GM12873 (cell line): ENCODE results near the gene TXNDC16.

Source experiments
- TF ChIP-seq, protein P1 (sequence below): IDR thresholded peaks from 2 replicates; pipeline ENCODE4 v1.5.1; 2012; ENCODE audit warnings: low read depth, mild to moderate bottlenecking, moderate library complexity, low read length, control low read depth; ENCODE audit not compliant: insufficient read depth; ENCODE audit errors: missing control alignments

The TXNDC16 gene

DNA sequence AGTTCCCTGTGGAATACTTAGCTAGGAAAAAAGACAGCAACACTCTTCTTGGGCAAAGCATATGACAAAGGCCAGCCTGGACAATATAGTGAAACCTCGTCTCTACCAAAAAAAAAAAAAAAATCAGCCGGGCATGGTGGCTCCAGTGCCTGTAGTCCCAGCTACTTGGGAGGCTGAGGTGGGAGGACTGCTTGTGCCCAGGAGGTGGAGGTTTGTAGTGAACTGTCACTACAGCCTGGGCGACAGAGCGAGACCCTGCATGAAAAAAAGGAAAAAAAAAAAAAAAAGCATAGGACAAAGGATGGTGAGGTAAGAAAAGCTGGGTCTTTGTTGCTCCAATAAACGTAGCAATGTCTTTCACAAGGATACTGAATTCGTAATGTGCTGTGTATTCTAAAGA lies 1.1 kb downstream of the TXNDC16 start:
- TF ChIP-seq, protein P1, sequence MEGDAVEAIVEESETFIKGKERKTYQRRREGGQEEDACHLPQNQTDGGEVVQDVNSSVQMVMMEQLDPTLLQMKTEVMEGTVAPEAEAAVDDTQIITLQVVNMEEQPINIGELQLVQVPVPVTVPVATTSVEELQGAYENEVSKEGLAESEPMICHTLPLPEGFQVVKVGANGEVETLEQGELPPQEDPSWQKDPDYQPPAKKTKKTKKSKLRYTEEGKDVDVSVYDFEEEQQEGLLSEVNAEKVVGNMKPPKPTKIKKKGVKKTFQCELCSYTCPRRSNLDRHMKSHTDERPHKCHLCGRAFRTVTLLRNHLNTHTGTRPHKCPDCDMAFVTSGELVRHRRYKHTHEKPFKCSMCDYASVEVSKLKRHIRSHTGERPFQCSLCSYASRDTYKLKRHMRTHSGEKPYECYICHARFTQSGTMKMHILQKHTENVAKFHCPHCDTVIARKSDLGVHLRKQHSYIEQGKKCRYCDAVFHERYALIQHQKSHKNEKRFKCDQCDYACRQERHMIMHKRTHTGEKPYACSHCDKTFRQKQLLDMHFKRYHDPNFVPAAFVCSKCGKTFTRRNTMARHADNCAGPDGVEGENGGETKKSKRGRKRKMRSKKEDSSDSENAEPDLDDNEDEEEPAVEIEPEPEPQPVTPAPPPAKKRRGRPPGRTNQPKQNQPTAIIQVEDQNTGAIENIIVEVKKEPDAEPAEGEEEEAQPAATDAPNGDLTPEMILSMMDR = no peak

DNA sequence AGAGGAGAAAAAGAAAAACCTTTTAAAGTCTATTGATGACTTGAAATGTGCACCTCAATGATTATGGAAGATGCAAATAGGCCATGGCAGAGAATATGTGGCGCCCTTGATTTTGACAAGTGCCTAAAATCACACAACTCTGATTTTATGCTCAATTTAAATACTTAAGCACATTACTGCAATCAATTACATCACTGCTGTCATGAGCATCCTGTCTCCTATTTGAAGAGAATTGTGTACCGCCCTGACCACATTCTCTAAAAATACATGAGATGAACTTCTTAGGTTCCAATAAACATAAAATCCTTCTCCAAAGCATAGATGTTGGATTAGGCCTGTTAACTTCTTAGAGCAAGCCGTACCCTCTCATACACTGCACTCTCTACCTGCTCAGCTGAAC lies 1.6 kb downstream of the TXNDC16 start:
- TF ChIP-seq, protein P1 = no peak

DNA sequence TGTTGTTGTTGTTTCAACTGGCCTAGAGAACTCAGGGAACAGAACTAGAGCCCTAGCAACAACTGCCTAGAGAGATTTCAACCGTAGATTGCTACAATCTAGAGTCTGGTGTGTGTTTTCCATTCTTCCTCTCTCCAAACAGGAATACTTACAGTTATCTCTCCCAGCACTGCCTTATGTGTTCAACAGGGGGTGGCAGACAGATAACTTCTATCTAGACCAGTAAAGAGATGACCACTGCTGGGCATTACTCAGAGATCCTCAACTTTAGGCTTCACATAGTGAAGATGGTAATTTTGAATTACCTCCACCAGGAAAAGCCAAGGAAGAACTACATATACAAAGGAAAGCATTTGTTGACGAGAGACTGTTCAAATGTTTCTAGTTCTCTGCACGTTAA lies 4.8 kb downstream of the TXNDC16 start:
- TF ChIP-seq, protein P1 = no peak

DNA sequence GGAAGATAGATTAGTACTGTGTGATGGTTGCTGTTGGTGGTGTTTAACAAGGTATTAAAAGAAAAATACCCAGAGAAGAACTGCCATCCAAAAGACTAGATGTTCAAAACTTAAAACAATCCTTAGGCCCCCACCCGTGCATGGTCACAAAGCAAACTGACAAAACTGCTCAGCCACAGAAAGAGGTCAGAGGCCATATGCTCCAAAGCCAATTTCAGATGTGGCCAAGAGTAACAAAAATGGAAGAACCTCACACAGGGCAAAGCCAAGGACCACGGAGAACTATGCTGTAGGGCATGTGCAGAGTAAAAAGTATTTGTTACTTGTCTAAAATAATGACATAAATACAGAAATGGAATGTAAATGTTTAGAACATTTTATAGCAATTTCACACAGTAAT lies 5.3 kb downstream of the TXNDC16 start:
- TF ChIP-seq, protein P1 = no peak

DNA sequence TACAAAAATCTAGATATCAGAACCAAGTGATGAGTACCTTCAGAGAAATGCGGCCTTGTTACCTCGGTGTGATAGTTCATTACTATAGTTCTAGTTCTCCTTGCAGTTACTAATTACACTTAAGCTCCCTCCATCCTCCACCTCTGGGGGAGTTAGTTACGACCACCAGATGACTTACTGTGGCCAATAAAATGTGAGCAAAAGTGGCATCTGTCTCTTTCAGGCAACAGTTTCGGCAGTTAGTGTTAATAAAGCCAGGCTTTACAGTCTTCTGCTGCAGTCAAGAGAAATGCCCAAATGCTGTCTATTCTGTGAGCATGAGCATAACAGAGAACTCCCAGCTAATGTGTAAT lies 6.0 kb downstream of the TXNDC16 start:
- TF ChIP-seq, protein P1 = no peak

DNA sequence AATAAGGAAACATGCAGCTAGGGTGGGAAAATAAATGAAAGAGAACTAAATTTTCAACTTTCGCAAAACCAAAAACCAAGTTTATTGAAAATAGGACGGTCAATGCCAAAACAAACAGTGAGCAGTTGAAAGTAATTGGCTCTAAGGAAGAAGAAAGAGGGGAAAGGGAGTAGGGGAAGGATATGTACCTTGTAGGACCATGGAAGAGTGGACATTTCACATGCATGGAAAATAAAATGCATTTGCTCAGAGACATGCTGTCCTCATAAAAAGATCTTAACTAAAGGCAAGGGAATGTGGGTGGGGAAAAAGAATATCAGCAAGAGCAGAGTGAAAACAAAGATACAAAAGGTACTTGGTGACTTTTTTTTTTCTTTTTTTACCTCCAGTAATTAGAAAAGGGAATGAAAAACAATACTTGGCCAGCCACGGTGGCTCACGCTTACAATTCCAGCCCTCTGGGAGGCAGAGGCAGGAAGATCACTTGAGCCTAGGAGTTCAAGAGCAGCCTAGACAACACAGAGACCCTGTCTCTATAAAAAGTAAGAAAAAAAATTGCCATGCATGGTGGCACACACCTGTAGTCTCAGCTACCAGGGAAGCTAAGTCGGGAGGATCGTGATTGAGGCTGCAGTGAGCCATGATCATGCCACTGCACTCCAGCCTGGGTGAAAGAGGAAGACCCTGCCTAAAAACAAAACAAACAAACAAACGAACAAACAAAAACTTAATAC lies 6.6 kb downstream of the TXNDC16 start:
- TF ChIP-seq, protein P1 = no peak

DNA sequence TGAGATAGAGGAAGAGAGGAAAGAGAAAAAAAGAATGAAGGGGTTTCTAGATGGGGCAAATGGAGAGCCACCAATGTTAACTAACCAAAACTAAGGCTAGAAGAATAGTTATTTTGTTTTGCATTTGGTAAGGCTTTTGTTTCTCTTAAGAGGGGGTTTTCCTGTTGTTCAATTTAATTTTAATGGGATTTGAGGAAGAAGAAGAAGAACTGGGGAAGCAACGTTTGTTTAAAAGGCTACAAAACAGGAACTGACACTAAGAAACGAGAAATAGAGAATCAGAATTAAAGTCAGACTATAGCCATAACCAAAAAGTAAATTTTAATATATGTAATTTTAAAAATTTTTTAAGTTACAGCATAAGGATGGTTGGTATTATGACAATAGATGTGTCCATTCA lies 13.7 kb downstream of the TXNDC16 start:
- TF ChIP-seq, protein P1 = no peak

DNA sequence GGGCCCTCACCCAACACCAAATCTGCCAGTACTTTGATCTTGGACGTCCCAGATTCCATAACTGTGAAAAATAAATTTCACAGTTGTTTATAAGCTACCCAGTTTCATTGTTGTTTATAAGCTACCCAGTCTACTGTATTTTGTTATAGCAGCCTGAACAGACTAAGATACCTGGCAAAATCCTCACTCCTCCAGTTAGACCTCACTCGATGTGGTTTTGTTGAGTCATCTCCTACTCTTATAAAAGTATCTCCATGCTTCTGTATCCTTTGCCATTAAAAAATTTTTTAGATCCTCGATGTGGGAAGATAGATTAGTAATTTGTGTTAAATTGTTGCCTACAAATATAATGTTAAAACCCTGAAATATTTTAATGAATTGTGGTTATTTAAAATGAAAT lies 16.0 kb downstream of the TXNDC16 start:
- TF ChIP-seq, protein P1 = no peak
